Effector memory CD8-positive, alpha-beta T cell (primary cell): ENCODE results near the gene BAD.

Experiments used
- ATAC-seq: fragments of 150-1000 bp; cut with Tn5 transposase; replicated peaks from 2 replicates; pipeline ENCODE4 v1.10.0; 2021; ENCODE audit warnings: mild to moderate bottlenecking, moderate library complexity
- DNase-seq, 3 experiments: peaks; one replicate each; pipeline ENCODE4 v3.0.0; 2021
- H3K27ac Mint-ChIP-seq, 2 donors: one replicate each; pipeline ENCODE4 v1.8.0; 2022; ENCODE audit warnings: mild to moderate bottlenecking in 2 of 2, mixed read lengths in 2 of 2, moderate library complexity in 2 of 2
- H3K27me3 Mint-ChIP-seq, 2 donors: one replicate each; pipeline ENCODE4 v1.8.0; 2022; ENCODE audit warnings: mixed read lengths in 2 of 2
- H3K36me3 Mint-ChIP-seq: one replicate; pipeline ENCODE4 v1.8.0; 2022; ENCODE audit warnings: mild to moderate bottlenecking, moderate library complexity, mixed read lengths; ENCODE audit not compliant: insufficient read depth
- H3K4me1 Mint-ChIP-seq, 2 donors: one replicate each; pipeline ENCODE4 v1.8.0; 2022; ENCODE audit warnings: low read depth in 2 of 2, mixed read lengths in 2 of 2
- H3K4me3 Mint-ChIP-seq, 2 donors: one replicate each; pipeline ENCODE4 v1.8.0; 2022; ENCODE audit warnings: mild to moderate bottlenecking in 2 of 2, mixed read lengths in 2 of 2, moderate library complexity in 2 of 2
- H3K9me3 Mint-ChIP-seq, 2 donors: one replicate each; pipeline ENCODE4 v1.8.0; 2022; ENCODE audit warnings: mixed read lengths in 2 of 2

Gene BAD

DNA sequence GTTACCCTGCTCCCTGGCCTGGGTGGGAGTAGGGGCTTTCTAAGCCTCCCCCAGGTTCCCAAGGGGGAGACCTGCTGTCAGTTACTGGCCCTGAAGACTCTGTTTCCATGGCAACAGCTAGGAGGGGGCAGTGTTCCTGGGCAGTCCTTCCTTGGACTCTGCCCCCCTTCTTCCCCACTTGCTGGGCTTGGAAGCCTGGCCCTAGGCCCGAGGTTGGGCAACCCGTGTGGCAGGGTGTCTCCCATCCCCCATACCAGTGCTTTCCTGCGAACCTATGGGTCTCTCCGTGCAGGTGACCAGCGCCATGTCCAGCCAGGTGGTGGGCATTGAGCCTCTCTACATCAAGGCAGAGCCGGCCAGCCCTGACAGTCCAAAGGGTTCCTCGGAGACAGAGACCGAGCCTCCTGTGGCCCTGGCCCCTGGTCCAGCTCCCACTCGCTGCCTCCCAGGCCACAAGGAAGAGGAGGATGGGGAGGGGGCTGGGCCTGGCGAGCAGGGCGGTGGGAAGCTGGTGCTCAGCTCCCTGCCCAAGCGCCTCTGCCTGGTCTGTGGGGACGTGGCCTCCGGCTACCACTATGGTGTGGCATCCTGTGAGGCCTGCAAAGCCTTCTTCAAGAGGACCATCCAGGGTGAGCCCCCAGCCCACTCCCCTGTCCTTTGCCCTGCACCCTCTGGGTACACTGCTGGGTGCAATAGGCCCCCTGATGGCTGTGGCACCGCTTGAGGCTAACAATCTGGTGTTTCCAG is 22.6 kb upstream of the BAD start:
- no peaks in the 10 kb centered on the region for H3K9me3 Mint-ChIP-seq
- peaks cover 16 to 19% of the 10 kb centered on the region in 2 donors for H3K4me1 Mint-ChIP-seq
- DNase-seq (no peak), ATAC-seq (no peak)
- H3K4me3 Mint-ChIP-seq, result peak overlapping the region; percentile 97 to 98
- no peaks in the 10 kb centered on the region for H3K27me3 Mint-ChIP-seq
- H3K27ac Mint-ChIP-seq, result peak overlapping the region in 1 of 2 donors; percentile 93
- peaks cover 26% of the 10 kb centered on the region for H3K36me3 Mint-ChIP-seq

DNA sequence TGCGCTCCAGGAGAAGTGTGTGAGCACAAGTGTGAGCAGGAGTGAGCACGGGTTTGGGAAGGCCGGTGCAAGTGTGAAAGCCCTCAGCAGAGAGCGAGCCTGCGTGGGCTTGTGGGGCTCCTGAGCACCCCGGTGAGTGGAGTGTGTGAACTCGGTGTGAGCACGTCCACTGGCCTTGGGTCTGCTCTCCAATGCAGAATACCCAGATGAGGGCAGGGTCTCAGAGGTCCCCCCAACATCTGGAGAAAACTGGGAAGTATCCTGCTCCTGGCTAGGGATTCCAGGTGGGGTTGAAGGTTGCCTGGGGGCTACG is 22.1 kb upstream of the BAD start:
- peaks cover 30% of the 10 kb centered on the region for H3K36me3 Mint-ChIP-seq
- H3K27me3 Mint-ChIP-seq, result no peaks in the 10 kb centered on the region
- H3K27ac Mint-ChIP-seq, result peak overlapping the region; percentile 92 to 93
- no peak for DNase-seq
- no peaks in the 10 kb centered on the region for H3K9me3 Mint-ChIP-seq
- no peak for ATAC-seq
- H3K4me3 Mint-ChIP-seq, result peak overlapping the region; percentile 97 to 98
- H3K4me1 Mint-ChIP-seq, result peaks cover 16 to 22% of the 10 kb centered on the region in 2 donors

DNA sequence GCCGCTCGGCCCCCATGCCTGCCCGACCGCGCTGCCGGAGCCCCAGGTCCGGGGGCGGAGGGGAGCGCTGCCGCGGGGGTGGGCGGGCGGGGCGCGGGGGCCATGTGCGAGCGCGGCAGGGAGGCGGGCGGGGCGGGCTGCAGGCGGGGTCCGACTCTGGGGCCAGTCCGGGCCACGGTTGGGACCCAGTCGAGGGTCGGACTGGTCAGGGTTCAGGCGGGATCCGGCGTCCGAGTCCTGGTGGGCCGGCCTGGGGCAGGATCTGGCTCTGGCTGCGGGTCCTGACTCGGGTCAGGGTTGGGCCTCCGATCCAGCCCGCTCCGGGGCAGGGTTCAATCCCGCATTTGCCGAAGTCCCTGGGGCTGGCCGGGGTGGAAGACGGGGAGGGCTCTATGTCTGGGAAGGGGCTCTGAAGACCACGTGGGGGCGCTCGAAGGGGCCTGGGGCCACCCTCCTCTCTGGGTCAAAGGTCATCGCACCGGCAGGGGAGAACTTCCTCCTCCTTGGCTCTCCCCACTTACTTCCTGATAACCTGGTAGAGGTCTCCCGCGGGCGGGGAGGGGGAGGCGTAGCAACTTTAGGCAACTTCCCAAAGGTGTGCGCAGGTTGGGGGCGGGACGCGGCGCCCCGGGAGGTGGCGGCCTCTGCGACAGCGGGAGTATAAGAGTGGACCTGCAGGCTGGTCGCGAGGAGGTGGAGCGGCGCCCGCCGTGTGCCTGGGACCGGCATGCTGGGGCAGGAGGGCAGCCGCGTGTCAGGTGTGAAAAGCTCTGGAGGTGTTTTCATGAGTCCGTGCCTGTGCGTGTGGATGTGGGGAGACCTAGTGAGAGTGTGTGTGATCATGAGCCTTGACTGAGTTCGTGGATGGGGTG is 21.5 kb upstream of the BAD start:
- ATAC-seq (peak; percentile 13), DNase-seq (peak; percentile 37 to 46 (median 42))
- H3K27me3 Mint-ChIP-seq, result peaks cover under 1 to 2% of the 10 kb centered on the region in 2 donors
- H3K27ac Mint-ChIP-seq, result peak overlapping the region; percentile 92 to 93
- no peaks in the 10 kb centered on the region for H3K9me3 Mint-ChIP-seq
- peaks cover 33% of the 10 kb centered on the region for H3K36me3 Mint-ChIP-seq
- peak overlapping the region; percentile 97 to 98 for H3K4me3 Mint-ChIP-seq
- peaks cover 17 to 22% of the 10 kb centered on the region in 2 donors for H3K4me1 Mint-ChIP-seq

DNA sequence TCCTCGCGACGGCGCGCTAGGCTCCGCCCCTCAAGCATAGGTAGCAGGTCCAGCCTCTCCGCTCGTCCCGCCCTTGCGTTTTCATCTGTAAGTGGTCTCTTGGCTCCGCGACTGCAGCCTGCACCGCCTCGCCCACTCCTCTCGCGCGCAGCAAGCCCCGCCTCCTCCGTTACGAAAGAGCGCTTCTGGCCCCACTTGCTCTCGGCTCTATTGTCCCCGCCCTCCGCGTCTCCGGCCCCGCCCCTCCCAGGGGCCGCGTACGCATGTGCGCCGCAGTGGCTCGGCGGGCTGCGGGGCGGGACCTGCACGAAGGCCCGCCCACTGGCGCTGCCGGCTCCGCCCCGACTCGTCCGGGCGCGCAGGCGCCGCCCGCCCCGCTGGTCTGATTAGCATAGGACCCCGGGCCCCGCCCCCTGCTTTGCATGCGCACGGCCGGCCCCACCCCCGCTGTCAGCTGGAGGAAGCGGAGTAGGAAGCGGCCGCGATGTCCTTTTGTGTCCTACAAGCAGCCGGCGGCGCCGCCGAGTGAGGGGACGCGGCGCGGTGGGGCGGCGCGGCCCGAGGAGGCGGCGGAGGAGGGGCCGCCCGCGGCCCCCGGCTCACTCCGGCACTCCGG is 20.7 kb upstream of the BAD start, which contains the start of gene ESRRA:
Gene ESRRA (plus strand): TSS at position 450 of the 616 bp plus-strand sequence. CDS start 1,656 bp downstream, outside the sequence.
- peaks cover 24 to 26% of the 10 kb centered on the region in 2 donors for H3K4me1 Mint-ChIP-seq
- peak within 1 kb of the TSS; percentile 97 to 98 for H3K4me3 Mint-ChIP-seq
- ATAC-seq, result peak; percentile 68
- peaks cover 30% of the 10 kb centered on the region for H3K36me3 Mint-ChIP-seq
- H3K27ac Mint-ChIP-seq, result peak within 1 kb of the TSS; percentile 94 to 96
- H3K9me3 Mint-ChIP-seq, result no peaks in the 10 kb centered on the region
- peaks cover 7 to 10% of the 10 kb centered on the region in 2 donors for H3K27me3 Mint-ChIP-seq
- peak; percentile 98 to 99 (median 99) for DNase-seq

DNA sequence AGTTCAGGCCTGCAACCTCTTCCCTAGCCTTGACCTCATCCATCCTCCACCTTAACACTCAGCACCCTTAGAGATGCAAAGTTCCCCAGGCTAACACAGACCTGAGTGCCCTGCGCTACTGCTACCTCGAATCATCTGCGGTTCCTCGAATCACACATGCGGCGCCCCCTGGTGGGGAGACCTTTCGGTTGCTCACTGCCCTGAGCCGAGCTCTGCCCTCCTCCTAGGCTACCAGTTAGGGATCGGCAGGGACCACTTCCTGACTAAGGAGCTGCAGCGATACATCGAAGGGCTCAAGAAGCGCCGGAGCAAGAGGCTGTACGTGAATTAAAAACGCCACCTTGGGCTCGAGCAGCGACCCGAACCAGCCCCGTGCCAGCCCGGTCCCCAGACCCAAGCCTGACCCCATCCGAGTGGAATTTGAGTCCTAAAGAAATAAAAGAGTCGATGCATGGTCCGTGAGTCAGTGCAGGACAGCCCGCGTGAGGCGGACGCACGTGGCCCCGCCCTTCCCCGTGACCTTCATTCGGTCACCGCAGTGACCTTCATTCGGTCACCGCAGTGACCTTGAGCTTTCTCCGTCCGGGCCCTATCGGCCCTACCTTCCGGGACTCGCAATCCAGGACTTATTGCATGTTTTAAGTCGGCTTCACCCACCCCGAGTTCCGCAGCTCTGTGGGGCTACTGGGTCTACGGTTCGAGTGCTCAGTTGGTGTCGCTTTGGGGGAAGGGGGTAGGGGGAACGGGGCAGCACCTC is 20.0 kb upstream of the BAD start:
- H3K36me3 Mint-ChIP-seq, result peaks cover 27% of the 10 kb centered on the region
- peak; percentile 94 to 96 (median 96) for DNase-seq
- peak overlapping the region; percentile 95 to 98 for H3K4me3 Mint-ChIP-seq
- no peaks in the 10 kb centered on the region for H3K9me3 Mint-ChIP-seq
- peaks cover 13 to 17% of the 10 kb centered on the region in 2 donors for H3K27me3 Mint-ChIP-seq
- ATAC-seq, result peak; percentile 44
- H3K27ac Mint-ChIP-seq, result peak overlapping the region; percentile 94 to 96
- H3K4me1 Mint-ChIP-seq, result peaks cover 28 to 30% of the 10 kb centered on the region in 2 donors

DNA sequence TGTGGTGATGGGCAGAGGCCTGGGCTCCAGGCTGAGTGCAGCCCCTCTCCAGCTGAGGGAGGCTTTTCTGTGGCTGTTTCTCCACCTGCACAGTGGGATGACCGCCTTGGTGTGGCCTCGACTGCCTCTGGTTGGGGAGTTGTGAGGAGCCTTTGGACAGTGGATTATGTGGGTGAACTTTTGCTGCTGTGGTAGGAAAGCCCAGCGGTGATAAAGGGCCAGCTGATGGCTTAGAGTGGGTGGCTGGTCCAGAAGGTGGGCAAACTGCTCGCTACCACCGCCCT is 19.5 kb upstream of the BAD start:
- no peak for ATAC-seq
- peaks cover 28 to 32% of the 10 kb centered on the region in 2 donors for H3K4me1 Mint-ChIP-seq
- H3K4me3 Mint-ChIP-seq, result peak overlapping the region; percentile 95 to 98
- H3K27ac Mint-ChIP-seq, result peak overlapping the region; percentile 94 to 96
- peaks cover 27% of the 10 kb centered on the region for H3K36me3 Mint-ChIP-seq
- no peaks in the 10 kb centered on the region for H3K9me3 Mint-ChIP-seq
- H3K27me3 Mint-ChIP-seq, result peaks cover 14 to 22% of the 10 kb centered on the region in 2 donors
- DNase-seq, result no peak

DNA sequence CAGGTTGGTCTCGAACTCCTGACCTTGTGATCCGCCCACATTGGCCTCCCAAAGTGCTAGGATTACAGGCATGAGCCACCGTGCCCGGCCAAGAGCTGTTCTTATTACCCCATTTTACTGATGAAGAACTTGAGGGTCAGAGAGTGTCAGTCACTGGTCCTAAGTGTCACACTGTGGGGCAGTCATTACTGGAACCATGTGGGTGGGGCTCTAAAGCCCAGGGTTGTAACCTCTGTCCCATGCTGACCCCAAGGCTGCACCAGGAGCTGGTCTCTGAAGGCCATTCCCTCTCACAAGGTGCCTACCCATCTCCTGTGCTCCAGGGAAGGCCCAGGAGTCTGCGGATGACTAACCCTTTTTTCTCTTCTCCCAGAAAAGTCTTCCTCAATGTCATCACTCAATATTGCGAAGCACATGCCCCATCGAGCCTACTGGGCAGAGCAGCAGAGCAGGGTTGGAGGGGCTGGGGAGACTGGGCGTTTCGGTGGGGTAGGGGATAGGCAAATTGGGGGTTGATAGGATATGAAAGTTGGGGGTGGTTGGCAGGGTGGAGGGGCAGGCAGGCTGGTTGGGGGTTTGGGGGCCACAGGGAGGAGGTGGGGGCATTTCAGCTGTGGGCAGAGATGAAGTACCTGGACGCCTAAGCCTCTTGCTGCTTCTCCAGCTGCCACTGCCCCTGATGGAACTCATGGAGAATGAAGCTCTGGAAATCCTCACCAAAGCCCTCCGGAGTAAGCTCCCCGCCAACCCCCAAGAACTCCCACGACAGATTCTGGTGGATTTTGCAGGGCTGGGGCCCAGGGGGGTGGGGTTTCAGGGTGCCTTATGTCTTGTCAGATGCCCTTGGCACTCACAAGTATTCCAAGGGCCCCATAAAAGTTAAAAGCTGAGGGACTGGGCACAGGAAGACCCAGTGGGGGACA is 18.9 kb upstream of the BAD start:
- Mint-ChIP-seq H3K27me3 (peaks cover 16 to 28% of the 10 kb centered on the region in 2 donors), H3K9me3 (no peaks in the 10 kb centered on the region), H3K27ac (peak overlapping the region in 1 of 2 donors; percentile 96), H3K4me3 (peak overlapping the region in 1 of 2 donors; percentile 95), H3K4me1 (peaks cover 28 to 32% of the 10 kb centered on the region in 2 donors), H3K36me3 (peaks cover 27% of the 10 kb centered on the region)
- DNase-seq (no peak), ATAC-seq (no peak)

DNA sequence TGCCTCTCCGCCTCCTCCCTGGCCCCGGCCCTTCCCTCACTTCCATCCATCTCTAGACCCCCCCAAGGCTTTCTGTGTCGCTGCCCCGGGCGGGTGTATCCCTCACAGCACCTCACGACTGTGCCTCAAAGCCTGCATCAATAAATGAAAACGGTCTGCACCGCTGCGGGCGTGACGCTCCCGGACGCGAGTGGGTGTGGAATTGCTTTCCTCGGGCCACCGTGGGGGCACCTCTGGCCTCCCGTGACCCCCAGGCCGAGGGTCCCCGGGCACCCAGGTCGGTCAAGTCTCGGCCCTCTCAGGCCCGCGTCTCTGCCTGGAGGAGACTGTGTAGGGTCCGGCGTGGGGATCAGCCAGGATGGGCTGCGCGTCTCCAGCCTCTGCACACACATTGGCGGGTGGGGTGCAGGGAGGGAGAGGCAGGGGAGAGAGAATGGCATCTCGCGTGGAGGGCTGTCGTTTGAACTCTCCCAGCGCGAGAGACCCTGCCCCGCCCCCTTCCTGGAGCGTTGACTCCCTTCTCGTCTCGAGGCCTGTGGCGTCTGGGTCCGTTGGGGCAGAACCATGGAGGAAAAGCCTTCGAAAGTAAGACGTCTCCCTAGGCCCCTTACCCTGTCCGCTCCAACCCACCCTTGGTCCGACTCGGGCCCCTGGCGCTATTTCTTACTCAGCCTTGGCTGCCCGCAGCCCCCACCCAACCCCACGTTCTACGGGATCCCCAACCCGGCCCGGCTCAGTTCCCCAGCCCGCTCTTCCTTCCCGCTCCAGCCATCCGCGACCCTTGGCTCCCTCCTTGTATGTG is 15.6 kb upstream of the BAD start, which contains the start of gene CATSPERZ:
Gene CATSPERZ (plus strand): TSS at position 512 of the 802 bp plus-strand sequence. CDS start 53 bp downstream, at position 565.
- peaks cover 20% of the 10 kb centered on the region for H3K36me3 Mint-ChIP-seq
- H3K4me1 Mint-ChIP-seq, result peaks cover 25 to 32% of the 10 kb centered on the region in 2 donors
- ATAC-seq (no peak), DNase-seq (no peak)
- peak within 1 kb of the TSS; percentile 75 to 82 for H3K4me3 Mint-ChIP-seq
- peak within 1 kb of the TSS; percentile 77 to 88 for H3K27ac Mint-ChIP-seq
- no peaks in the 10 kb centered on the region for H3K9me3 Mint-ChIP-seq
- H3K27me3 Mint-ChIP-seq, result peaks cover 49 to 61% of the 10 kb centered on the region in 2 donors

DNA sequence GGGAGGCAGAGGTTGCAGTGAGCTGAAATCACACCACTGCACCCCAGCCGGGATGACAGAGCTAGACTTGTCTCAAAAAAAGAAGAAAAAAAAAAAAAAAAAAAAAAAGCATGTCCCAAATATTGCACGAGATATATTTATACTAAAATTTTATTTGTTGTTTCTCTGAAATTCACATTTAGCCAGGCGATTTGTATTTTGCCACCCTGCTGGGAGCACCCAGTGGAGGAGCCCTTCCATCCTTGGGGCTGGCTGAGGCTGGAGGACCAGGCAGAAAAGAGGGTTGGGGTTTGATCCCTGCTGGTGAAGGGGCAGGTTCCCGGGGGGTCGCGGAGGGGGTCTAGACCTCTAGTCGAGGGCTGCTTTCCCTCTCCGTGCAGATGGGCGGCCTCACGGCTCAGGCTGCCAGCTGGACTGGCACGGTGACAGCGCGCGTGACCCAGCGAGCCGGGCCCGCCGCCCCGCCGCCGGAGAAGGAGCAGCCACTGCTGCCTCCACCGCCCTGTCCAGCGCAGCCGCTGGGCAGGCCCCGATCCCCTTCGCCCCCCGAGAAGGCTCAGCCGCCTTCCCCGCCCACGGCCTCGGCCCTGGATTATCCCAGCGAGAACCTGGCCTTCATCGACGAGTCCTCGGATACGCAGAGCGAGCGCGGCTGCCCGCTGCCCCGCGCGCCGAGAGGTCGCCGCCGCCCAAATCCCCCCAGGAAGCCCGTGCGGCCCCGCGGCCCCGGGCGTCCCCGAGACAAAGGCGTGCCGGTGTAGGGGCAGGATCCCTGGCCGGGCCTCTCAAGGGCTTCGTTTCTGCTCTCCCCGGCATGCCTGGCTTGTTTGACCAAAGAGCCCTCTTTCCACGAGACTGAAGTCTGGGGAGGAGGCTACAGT is 14.7 kb upstream of the BAD start:
- Mint-ChIP-seq H3K4me1 (peaks cover 21 to 29% of the 10 kb centered on the region in 2 donors), H3K27me3 (peaks cover 57 to 69% of the 10 kb centered on the region in 2 donors), H3K9me3 (no peaks in the 10 kb centered on the region), H3K36me3 (peaks cover 17% of the 10 kb centered on the region), H3K27ac (peak overlapping the region in 1 of 2 donors; percentile 17), H3K4me3 (peak overlapping the region; percentile 75 to 82)
- no peak for DNase-seq
- ATAC-seq, result no peak

DNA sequence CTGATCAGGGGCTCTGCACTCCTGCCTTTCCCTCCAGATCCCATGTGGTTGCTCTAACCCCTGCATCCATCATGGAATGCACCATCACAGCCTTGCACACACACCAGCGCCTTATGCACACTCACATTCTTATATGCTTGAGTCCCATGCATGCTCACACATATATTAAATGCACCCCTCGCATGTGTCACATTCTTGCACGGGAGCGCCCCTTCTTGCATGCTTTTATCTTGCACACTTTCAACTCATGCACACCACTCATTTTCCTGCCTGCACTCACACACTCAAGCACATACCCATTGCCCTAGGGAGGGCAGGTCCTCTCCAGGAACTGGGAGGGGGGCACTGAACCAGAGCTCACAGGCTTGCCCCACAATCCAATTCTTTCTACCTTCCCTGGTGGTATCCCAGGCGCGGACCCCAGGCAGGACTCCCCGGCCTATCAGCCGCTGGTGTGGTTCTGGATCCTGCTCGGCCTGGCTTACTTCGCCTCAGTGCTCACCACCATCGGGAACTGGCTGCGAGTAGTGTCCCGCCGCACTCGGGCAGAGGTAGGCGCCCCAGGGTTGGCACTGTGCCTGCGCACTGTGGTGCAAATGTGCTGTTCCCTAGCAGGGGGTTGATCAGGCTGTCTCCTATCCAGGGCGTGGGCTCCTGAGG is 13.4 kb upstream of the BAD start:
- peaks cover 17% of the 10 kb centered on the region for H3K36me3 Mint-ChIP-seq
- ATAC-seq (no peak), DNase-seq (no peak)
- peaks cover 19 to 26% of the 10 kb centered on the region in 2 donors for H3K4me1 Mint-ChIP-seq
- no peak overlapping the region for H3K27ac Mint-ChIP-seq
- peak overlapping the region in 1 of 2 donors; percentile 40 for H3K4me3 Mint-ChIP-seq
- H3K9me3 Mint-ChIP-seq, result no peaks in the 10 kb centered on the region
- peaks cover 70 to 83% of the 10 kb centered on the region in 2 donors for H3K27me3 Mint-ChIP-seq
